Activated CD4-positive, alpha-beta memory T cell treated with anti-CD3 and anti-CD28 coated beads, Interleukin-2, amount 10 ng/mL, durations not matched to agents 7 days and 5 days (primary cell): ENCODE results near the gene ACYP2. TPM values are rescaled to one million over a fixed set of nuclear protein-coding genes. Genes with fewer than 3 reads are reported as not detected.
"Not testable (repeated sequence)": the region's sequence is repeated elsewhere in the genome, so short reads cannot be mapped to it uniquely, and the experiment has no call there.

Source experiments
- CTCF ChIA-PET: fragments of 350-600 bp; sonication (Branson Sonifier 250); formaldehyde crosslinking; loops from one replicate; lab custom pipeline; 2021; ENCODE audit warnings: antibody characterized with exemption, inconsistent platforms; lab: Charles Lee
- POLR2A ChIA-PET: fragments of 350-600 bp; sonication (Branson Sonifier 250); formaldehyde crosslinking; loops from one replicate; lab custom pipeline; 2021; ENCODE audit warnings: antibody characterized with exemption; lab: Charles Lee
- DNase-seq: peaks from one replicate; pipeline ENCODE4 v3.0.0-alpha.2; 2020
- H3K27ac Mint-ChIP-seq: one replicate; pipeline ENCODE4 v1.8.0; 2021; ENCODE audit warnings: mild to moderate bottlenecking, mixed read lengths
- H3K27me3 Mint-ChIP-seq: one replicate; pipeline ENCODE4 v1.8.0; 2021; ENCODE audit warnings: mixed read lengths
- H3K36me3 Mint-ChIP-seq: one replicate; pipeline ENCODE4 v1.8.0; 2021; ENCODE audit warnings: low read depth, mixed read lengths
- H3K4me1 Mint-ChIP-seq: one replicate; pipeline ENCODE4 v1.8.0; 2021; ENCODE audit warnings: mixed read lengths
- H3K4me3 Mint-ChIP-seq: one replicate; pipeline ENCODE4 v1.8.0; 2021; ENCODE audit warnings: mild to moderate bottlenecking, mixed read lengths
- H3K9me3 Mint-ChIP-seq: one replicate; pipeline ENCODE4 v1.8.0; 2021; ENCODE audit warnings: mixed read lengths
- total RNA-seq, 2 experiments: library from RNA; stranded (reverse); gene quantifications; one replicate each; pipeline ENCODE4 v1.2.3, GENCODE V29; 2021

Gene ACYP2
- total RNA-seq, 2 experiments from 2014 or later: 8.6 to 10.0 TPM

GRCh38 chr2:54255230-54256090 lies 140.0 kb downstream of the ACYP2 start:
- no peak for DNase-seq
- Mint-ChIP-seq H3K4me1 (no peaks in the 10 kb centered on the region), H3K4me3 (no peak overlapping the region), H3K27ac (no peak overlapping the region), H3K9me3 (no peaks in the 10 kb centered on the region), H3K27me3 (no peaks in the 10 kb centered on the region), H3K36me3 (peaks cover 3% of the 10 kb centered on the region)
- ChIA-PET POLR2A (no interaction called here), CTCF (no interaction called here)

- POLR2A ChIA-PET: no interaction called here
- no peaks in the 10 kb centered on the region for H3K27me3 Mint-ChIP-seq
- no peak within 1 kb of the TSS for H3K4me3 Mint-ChIP-seq
- H3K27ac Mint-ChIP-seq: no peak within 1 kb of the TSS
- CTCF ChIA-PET: no interaction called here
- no peaks in the 10 kb centered on the region for H3K4me1 Mint-ChIP-seq
- DNase-seq: no peak
- peaks cover 3% of the 10 kb centered on the region for H3K36me3 Mint-ChIP-seq
- no peaks in the 10 kb centered on the region for H3K9me3 Mint-ChIP-seq
These were observed 140.8 kb downstream of the ACYP2 start, which contains the start of gene TSPYL6 for GRCh38 chr2:54256091-54256694. Gene TSPYL6, minus strand, starts transcription at chr2:54256229. Its CDS starts 78 bp downstream, at chr2:54256151.

- Mint-ChIP-seq H3K4me3 (no peak overlapping the region), H3K27me3 (no peaks in the 10 kb centered on the region), H3K9me3 (no peaks in the 10 kb centered on the region), H3K4me1 (no peaks in the 10 kb centered on the region), H3K36me3 (no peaks in the 10 kb centered on the region), H3K27ac (no peak overlapping the region)
- CTCF ChIA-PET: no interaction called here
- no peak for DNase-seq
- POLR2A ChIA-PET: interaction anchor here (1.0 kb wide), 1 partner anchor 9 kb away, joined by 3 read pairs; no protein-coding TSS in a partner anchor
These were observed 142.8 kb downstream of the ACYP2 start for GRCh38 chr2:54258166-54258565.

- Mint-ChIP-seq H3K36me3 (no peaks in the 10 kb centered on the region), H3K27ac (no peak overlapping the region), H3K27me3 (no peaks in the 10 kb centered on the region), H3K4me3 (no peak overlapping the region), H3K4me1 (no peaks in the 10 kb centered on the region), H3K9me3 (peaks cover 2% of the 10 kb centered on the region)
- DNase-seq: no peak
- CTCF ChIA-PET: no interaction called here
- POLR2A ChIA-PET: no interaction called here
These were observed 144.2 kb downstream of the ACYP2 start for GRCh38 chr2:54259413-54260240.

GRCh38 chr2:54260241-54260595 lies 144.8 kb downstream of the ACYP2 start:
- no peak for DNase-seq
- H3K4me3 Mint-ChIP-seq: no peak overlapping the region
- no peaks in the 10 kb centered on the region for H3K27me3 Mint-ChIP-seq
- ChIA-PET CTCF (no interaction called here), POLR2A (no interaction called here)
- no peaks in the 10 kb centered on the region for H3K4me1 Mint-ChIP-seq
- peaks cover 7% of the 10 kb centered on the region for H3K9me3 Mint-ChIP-seq
- no peak overlapping the region for H3K27ac Mint-ChIP-seq
- no peaks in the 10 kb centered on the region for H3K36me3 Mint-ChIP-seq

GRCh38 chr2:54261537-54261936 lies 146.1 kb downstream of the ACYP2 start:
- no peak overlapping the region for H3K4me3 Mint-ChIP-seq
- H3K9me3 Mint-ChIP-seq: peaks cover 7% of the 10 kb centered on the region
- CTCF ChIA-PET: no interaction called here
- no peaks in the 10 kb centered on the region for H3K4me1 Mint-ChIP-seq
- no peaks in the 10 kb centered on the region for H3K27me3 Mint-ChIP-seq
- H3K27ac Mint-ChIP-seq: no peak overlapping the region
- no peaks in the 10 kb centered on the region for H3K36me3 Mint-ChIP-seq
- POLR2A ChIA-PET: no interaction called here
- DNase-seq: no peak

GRCh38 chr2:54262015-54262765 lies 146.8 kb downstream of the ACYP2 start:
- Mint-ChIP-seq H3K27ac (no peak overlapping the region), H3K9me3 (peaks cover 7% of the 10 kb centered on the region), H3K4me1 (no peaks in the 10 kb centered on the region), H3K4me3 (no peak overlapping the region), H3K27me3 (no peaks in the 10 kb centered on the region), H3K36me3 (no peaks in the 10 kb centered on the region)
- CTCF ChIA-PET: no interaction called here
- POLR2A ChIA-PET: no interaction called here
- DNase-seq: no peak

GRCh38 chr2:54265081-54265480 lies 149.7 kb downstream of the ACYP2 start:
- H3K9me3 Mint-ChIP-seq: not testable (repeated sequence)
- CTCF ChIA-PET: interaction anchor here (0.6 kb wide), 1 partner anchor 360 kb away, joined by 3 read pairs; no protein-coding TSS in a partner anchor

GRCh38 chr2:54267577-54267976 lies 152.2 kb downstream of the ACYP2 start:
- CTCF ChIA-PET: interaction anchor here (0.5 kb wide), 1 partner anchor 112 kb away, joined by 3 read pairs; no protein-coding TSS in a partner anchor
- Mint-ChIP-seq H3K36me3 (no peaks in the 10 kb centered on the region), H3K4me3 (no peak overlapping the region), H3K27me3 (no peaks in the 10 kb centered on the region), H3K4me1 (peaks cover 6% of the 10 kb centered on the region), H3K27ac (no peak overlapping the region), H3K9me3 (peaks cover 7% of the 10 kb centered on the region)
- POLR2A ChIA-PET: interaction anchor here (0.7 kb wide), 1 partner anchor 9 kb away, joined by 3 read pairs; no protein-coding TSS in a partner anchor
- DNase-seq: no peak

More at GRCh38 chr2:54265081-54265480, 149.7 kb downstream of the ACYP2 start:
- H3K27me3 Mint-ChIP-seq, H3K36me3 Mint-ChIP-seq, H3K4me1 Mint-ChIP-seq, DNase-seq, POLR2A ChIA-PET, H3K27ac Mint-ChIP-seq, H3K4me3 Mint-ChIP-seq: not testable (repeated sequence)

GRCh38 chr2:54271189-54271588 lies 155.8 kb downstream of the ACYP2 start:
- peaks cover 2% of the 10 kb centered on the region for H3K36me3 Mint-ChIP-seq
- POLR2A ChIA-PET: no interaction called here
- H3K27ac Mint-ChIP-seq: no peak overlapping the region
- no peaks in the 10 kb centered on the region for H3K27me3 Mint-ChIP-seq
- DNase-seq: no peak
- H3K4me3 Mint-ChIP-seq: no peak overlapping the region
- H3K9me3 Mint-ChIP-seq: peaks cover 2% of the 10 kb centered on the region
- CTCF ChIA-PET: no interaction called here
- peaks cover 8% of the 10 kb centered on the region for H3K4me1 Mint-ChIP-seq

GRCh38 chr2:54271843-54272627 lies 156.6 kb downstream of the ACYP2 start:
- CTCF ChIA-PET: no interaction called here

GRCh38 chr2:54274781-54275242 lies 159.4 kb downstream of the ACYP2 start:
- H3K27me3 Mint-ChIP-seq: no peaks in the 10 kb centered on the region
- POLR2A ChIA-PET: no interaction called here
- CTCF ChIA-PET: no interaction called here
- no peak overlapping the region for H3K4me3 Mint-ChIP-seq
- DNase-seq: no peak
- H3K27ac Mint-ChIP-seq: no peak overlapping the region
- peaks cover 8% of the 10 kb centered on the region for H3K4me1 Mint-ChIP-seq
- H3K36me3 Mint-ChIP-seq: peaks cover 2% of the 10 kb centered on the region
- H3K9me3 Mint-ChIP-seq: peaks cover 2% of the 10 kb centered on the region

More at GRCh38 chr2:54271843-54272627, 156.6 kb downstream of the ACYP2 start:
- H3K27ac Mint-ChIP-seq: no peak overlapping the region
- POLR2A ChIA-PET: no interaction called here
- no peak overlapping the region for H3K4me3 Mint-ChIP-seq
- H3K4me1 Mint-ChIP-seq: peaks cover 8% of the 10 kb centered on the region
- no peaks in the 10 kb centered on the region for H3K27me3 Mint-ChIP-seq
- H3K9me3 Mint-ChIP-seq: peaks cover 2% of the 10 kb centered on the region
- no peak for DNase-seq
- peaks cover 2% of the 10 kb centered on the region for H3K36me3 Mint-ChIP-seq
